Subcutaneous adipose tissue (tissue), 4 donors: ENCODE data around the gene DNAJB6. TPM values are rescaled to one million over a fixed set of nuclear protein-coding genes. Genes with fewer than 3 reads are reported as not detected.

Experiments used
- total RNA-seq, 4 donors: library from RNA; depleted of rRNA; stranded (reverse); fragments of >200 nt; gene quantifications; one replicate each; pipeline ENCODE4 v1.1.0, GENCODE V29; 2016
- TF ChIP-seq, protein P1 (sequence below): fragments of 450-650 bp; IDR thresholded peaks from one replicate; pipeline ENCODE4 v1.5.1; 2016; ENCODE audit warnings: low read depth, mild to moderate bottlenecking, control low read depth, antibody characterized with exemption, moderate library complexity

Gene DNAJB6
- total RNA-seq, 4 donors from 2014 or later = 87.5 to 138 (median 92.7) TPM

DNA sequence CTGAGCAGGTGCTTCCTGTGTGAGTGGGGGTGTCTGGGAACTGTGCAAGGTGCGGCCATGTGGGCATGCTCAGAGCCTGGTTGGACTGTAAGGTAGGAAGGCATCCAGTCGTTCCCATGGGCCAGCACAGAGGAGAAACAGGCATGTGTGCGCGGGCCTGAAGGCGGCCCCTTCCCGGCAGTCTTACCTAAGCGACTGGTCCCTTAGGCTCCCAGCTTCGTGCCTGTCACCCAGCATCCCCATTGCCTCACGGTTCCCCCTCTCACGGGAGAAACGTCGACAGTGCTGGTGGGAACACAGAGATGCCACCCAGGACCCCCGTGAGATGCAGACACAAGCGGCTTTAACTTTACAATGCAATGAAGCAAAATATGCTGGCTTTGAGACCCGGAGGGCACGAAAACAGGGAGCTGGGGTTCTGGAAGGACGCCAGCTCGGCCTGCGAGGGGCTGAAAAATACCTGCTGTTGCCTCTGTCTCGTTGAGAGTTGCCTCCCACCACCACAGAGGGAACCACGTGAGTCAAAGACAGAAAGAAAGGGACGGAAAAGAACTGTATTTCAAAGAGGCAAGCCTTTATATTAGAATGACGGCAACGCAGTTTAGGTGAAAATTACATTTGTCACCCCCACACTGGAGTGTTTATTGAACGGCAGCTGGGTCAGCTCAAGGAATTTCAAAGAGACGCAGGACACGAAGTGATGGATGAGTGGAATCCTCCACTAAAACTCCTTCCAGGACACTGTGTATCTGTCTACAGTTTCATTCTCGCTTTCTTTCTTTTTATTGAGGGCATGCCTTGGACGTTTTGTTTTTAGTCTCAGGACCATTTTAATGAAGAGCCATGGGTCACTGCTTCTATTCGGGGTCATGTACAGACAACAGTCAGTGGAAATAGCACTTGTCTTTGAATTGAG is 128.4 kb downstream of the DNAJB6 start:
- TF ChIP-seq, protein P1, sequence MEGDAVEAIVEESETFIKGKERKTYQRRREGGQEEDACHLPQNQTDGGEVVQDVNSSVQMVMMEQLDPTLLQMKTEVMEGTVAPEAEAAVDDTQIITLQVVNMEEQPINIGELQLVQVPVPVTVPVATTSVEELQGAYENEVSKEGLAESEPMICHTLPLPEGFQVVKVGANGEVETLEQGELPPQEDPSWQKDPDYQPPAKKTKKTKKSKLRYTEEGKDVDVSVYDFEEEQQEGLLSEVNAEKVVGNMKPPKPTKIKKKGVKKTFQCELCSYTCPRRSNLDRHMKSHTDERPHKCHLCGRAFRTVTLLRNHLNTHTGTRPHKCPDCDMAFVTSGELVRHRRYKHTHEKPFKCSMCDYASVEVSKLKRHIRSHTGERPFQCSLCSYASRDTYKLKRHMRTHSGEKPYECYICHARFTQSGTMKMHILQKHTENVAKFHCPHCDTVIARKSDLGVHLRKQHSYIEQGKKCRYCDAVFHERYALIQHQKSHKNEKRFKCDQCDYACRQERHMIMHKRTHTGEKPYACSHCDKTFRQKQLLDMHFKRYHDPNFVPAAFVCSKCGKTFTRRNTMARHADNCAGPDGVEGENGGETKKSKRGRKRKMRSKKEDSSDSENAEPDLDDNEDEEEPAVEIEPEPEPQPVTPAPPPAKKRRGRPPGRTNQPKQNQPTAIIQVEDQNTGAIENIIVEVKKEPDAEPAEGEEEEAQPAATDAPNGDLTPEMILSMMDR = no peak

DNA sequence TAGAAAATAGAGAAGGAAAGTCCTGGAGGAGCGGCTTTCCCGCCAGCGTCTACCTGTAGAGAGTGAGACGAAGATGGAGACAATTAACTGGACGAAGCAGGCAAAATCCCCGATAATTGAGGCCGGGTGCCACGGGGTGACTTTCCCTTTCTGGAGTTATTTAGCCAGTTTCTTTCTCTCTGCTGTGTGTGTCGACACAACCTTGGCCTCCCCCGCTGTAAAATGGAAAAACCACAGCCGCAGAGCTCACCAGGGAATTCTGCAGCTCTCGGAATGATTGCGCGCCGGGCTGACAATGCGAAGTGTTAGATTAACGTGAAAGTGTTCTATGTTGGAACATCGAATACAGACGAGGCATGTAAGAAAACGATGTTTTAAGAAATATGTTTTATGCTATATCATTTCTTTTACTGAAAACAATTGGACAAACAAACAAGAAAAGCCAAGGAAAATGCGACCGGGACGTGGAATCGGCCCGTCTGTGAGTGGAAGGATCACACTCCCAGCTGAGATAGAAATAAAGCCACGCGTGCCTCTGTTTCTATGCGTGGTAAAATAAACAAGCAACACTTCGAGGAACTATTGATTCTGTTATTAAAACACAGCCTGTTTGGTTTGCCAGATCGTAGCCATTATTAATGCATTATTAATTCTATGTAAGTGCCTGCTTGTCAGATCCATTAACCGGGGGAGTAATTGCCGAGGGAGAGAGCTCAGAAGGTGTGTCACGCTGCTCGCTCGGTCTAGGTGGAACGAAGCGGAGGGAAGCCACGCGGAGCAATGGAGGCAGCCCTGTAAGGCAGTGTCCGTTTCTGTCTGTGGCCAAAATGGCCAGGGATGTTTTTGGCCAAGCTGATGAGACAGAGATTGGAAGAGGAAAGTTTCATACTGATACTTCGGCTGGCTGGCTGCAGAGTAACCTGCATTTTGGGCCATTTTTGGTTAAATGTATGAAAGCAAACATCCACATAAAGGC is 129.4 kb downstream of the DNAJB6 start:
- TF ChIP-seq, protein P1 = no peak

DNA sequence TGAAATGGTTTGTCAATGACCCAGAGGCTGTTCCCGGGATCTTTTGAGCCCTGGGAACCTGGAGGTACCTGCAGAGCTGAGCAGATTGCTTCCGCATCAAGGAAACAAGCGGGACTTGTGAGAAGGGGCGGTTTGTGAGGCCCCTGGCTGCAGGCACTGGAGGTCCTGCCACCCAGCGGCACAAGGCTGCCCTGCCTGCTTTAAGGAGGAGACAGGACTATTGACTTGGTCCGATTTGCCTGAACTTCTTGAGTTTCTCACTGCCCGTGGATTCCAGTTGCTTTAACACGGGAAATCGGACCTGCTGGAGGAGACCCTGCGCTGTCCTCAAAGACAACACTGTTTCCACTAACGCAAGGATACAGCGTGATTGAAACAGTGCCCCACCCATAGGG is 130.1 kb downstream of the DNAJB6 start:
- TF ChIP-seq, protein P1 = no peak

Other genes starting within 250 kb of the DNAJB6 start
- 10 to 100 TPM; 62.6 to 91.8 (median 73.7) TPM for gene UBE3C, start 198.1 kb upstream of the DNAJB6 start, total RNA-seq